Pancreas (tissue), 10 donors: Measurements from ENCODE around the gene UROS. TPM values are rescaled to one million over a fixed set of nuclear protein-coding genes. Genes with fewer than 3 reads are reported as not detected.

Source experiments
- ATAC-seq, 4 donors: fragments of 200-7000 bp; cut with Tn5 transposase; one replicate each; pipeline versions ENCODE4 v1.8.0 to v1.9.1; 2020; ENCODE audit warnings: mild to moderate bottlenecking in 4 of 4, moderate library complexity in 4 of 4
- DNase-seq, 6 donors: peaks; one replicate each; pipeline ENCODE4 v3.0.0-alpha.2; 2020
- FAIRE-seq: peaks from 2 replicates; lab custom pipeline; 2012; peaks lifted over from hg19 to GRCh38; lab: Jason Lieb, UNC
- H3K27ac ChIP-seq, 4 donors: fragments of 200-600 bp; sonication (generic); 1 replicate in 3 of 4; 2 replicates in 1 of 4; pipeline versions ENCODE4 v1.5.0 to v1.8.0; 2020
- H3K27me3 ChIP-seq, 4 donors: fragments of 200-600 bp; one replicate each; pipeline ENCODE4 v1.8.0; 2021
- H3K36me3 ChIP-seq, 3 donors: fragments of 200-600 bp; sonication (generic) in 1 of 3; one replicate each; pipeline versions ENCODE4 v1.5.0 to v1.8.0; 2020 to 2021
- H3K4me1 ChIP-seq, 3 donors: fragments of 200-600 bp; one replicate each; pipeline ENCODE4 v1.8.0; 2021
- H3K4me3 ChIP-seq, 4 donors: fragments of 200-600 bp; sonication (generic) in 2 of 4; one replicate each; pipeline versions ENCODE4 v1.5.0 to v1.8.0; 2020 to 2021
- H3K9me3 ChIP-seq, 4 donors: fragments of 200-600 bp; one replicate each; pipeline ENCODE4 v1.8.0; 2021
- WGBS, 2 donors: extraction: QIAGEN DNeasy Blood & Tissue Kit; methylation state at CpG; one replicate each; pipeline ENCODE4 v1.1.7; 2013; 5-methylcytosine and 5-hydroxymethylcytosine counted together
- intact Hi-C, 3 donors: fragments of 100-400 bp; cut with DNase I; formaldehyde crosslinking; loops; one replicate each; pipeline versions ENCODE4 v1.11.1 to v1.14.2; 2022
- polyA plus RNA-seq, 2 donors: library from polyadenylated mRNA; stranded (reverse); fragments of 200-250 nt; gene quantifications; one replicate each; pipeline ENCODE4 v1.2.3, GENCODE V29; 2013
- total RNA-seq, 6 donors: library from RNA; stranded (reverse); fragmentation: NEBNext Ultra II Directional in 4 of 6; extraction: Animal tissue kit (Norgen Biotek cat#: 25700) in 4 of 6; gene quantifications; one replicate each; pipeline versions ENCODE4 v1.2.1 to v1.2.4, GENCODE V29; 2021 to 2023
- TF ChIP-seq, protein P1 (sequence below), 4 donors: fragments of 200-600 bp; sonication (generic) in 3 of 4; IDR thresholded peaks; one replicate each; pipeline versions ENCODE4 v1.5.0 to v1.8.0; 2021; ENCODE audit warnings: antibody characterized with exemption in 4 of 4
- donor health status: healthy with polysubstance abuse.
- donor health status: DM: no; HTN: no; CAD: no; lungs with moderate emphysema.
- donor health status: DM: no; HTN: no; CAD: no.
- donor health status: control.
- donor health status: control.
- donor health status: Bipolar disorder and iron deficiency.
- donor health status: DM: yes; HTN: yes; CAD: no.
- donor health status: DM: no; HTN: no; CAD: no.
- donor health status: DM: no; HTN: no; CAD: no.
- donor health status: DM: yes; HTN: yes; CAD: no.

UROS gene
- total and polyA plus RNA-seq, 8 donors: 12.8 to 34.4 (median 19.0) TPM

DNA sequence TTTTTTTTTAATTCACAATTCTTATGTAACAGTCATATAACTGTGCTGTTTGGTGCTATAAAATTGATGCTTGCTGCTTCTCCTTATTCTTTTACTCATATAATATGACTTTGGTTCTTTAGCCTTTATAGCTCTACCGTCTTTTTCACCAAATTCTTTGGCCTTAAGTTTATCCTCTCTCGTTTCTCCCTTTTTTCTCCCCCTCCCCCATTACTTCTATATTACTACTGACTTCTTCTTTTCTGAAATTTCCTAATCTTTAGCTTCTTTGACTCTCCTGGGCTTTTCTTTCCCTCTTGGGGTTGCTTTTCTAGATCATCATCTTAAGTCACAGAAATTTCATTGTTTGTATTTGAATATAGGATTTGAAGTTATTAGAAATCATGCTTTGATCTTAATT lies 4.1 kb upstream of the UROS start:
- DNase-seq (no peak), FAIRE-seq (no peak), ATAC-seq (no peak)
- intact Hi-C loops: no loop called here
- Histone ChIP-seq H3K9me3 (no peaks in the 10 kb centered on the region), H3K4me3 (no peak overlapping the region), H3K4me1 (peaks cover 21 to 24% (median 23%) of the 10 kb centered on the region in 3 donors), H3K27ac (no peak overlapping the region), H3K36me3 (peaks cover 0 to 36% (median 21%) of the 10 kb centered on the region in 3 donors), H3K27me3 (no peaks in the 10 kb centered on the region)
- TF ChIP-seq, protein P1, sequence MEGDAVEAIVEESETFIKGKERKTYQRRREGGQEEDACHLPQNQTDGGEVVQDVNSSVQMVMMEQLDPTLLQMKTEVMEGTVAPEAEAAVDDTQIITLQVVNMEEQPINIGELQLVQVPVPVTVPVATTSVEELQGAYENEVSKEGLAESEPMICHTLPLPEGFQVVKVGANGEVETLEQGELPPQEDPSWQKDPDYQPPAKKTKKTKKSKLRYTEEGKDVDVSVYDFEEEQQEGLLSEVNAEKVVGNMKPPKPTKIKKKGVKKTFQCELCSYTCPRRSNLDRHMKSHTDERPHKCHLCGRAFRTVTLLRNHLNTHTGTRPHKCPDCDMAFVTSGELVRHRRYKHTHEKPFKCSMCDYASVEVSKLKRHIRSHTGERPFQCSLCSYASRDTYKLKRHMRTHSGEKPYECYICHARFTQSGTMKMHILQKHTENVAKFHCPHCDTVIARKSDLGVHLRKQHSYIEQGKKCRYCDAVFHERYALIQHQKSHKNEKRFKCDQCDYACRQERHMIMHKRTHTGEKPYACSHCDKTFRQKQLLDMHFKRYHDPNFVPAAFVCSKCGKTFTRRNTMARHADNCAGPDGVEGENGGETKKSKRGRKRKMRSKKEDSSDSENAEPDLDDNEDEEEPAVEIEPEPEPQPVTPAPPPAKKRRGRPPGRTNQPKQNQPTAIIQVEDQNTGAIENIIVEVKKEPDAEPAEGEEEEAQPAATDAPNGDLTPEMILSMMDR (IDR thresholded peaks at IDR 0.05): no peak
- 86 to 93% methylated on average over 2 of the region's 2 CpGs for WGBS, 2 donors

DNA sequence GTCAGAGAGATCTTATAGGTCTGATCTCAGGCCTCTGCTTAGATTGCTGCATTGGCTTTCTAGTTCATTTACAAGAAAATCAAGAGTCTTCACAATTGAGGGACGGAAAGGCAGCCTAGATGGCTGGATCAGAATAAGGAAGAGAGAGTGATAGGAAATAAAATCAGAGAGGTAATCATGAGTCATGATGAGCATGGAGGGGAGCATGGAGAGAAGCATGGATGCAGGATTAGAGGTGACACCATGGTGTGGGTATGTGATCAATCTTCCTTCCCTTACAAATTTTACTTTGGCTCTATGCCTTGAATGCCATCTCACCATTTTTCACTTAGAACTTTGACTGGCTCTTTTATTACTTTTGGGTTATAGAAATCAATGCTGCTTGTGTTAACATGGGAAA lies 1.7 kb upstream of the UROS start:
- Histone ChIP-seq H3K4me1 (peaks cover 23 to 27% (median 24%) of the 10 kb centered on the region in 3 donors), H3K9me3 (no peaks in the 10 kb centered on the region), H3K36me3 (peaks cover 0 to 21% (median 11%) of the 10 kb centered on the region in 3 donors), H3K27ac (no peak overlapping the region), H3K4me3 (peak overlapping the region in 2 of 4 donors; percentile 99), H3K27me3 (no peaks in the 10 kb centered on the region)
- ATAC-seq (no peak), DNase-seq (no peak), FAIRE-seq (no peak)
- 50 to 53% methylated on average over 1 of the region's 1 CpG for WGBS, 2 donors
- intact Hi-C loops: no loop called here
- TF ChIP-seq, protein P1 (IDR thresholded peaks at IDR 0.05): no peak

DNA sequence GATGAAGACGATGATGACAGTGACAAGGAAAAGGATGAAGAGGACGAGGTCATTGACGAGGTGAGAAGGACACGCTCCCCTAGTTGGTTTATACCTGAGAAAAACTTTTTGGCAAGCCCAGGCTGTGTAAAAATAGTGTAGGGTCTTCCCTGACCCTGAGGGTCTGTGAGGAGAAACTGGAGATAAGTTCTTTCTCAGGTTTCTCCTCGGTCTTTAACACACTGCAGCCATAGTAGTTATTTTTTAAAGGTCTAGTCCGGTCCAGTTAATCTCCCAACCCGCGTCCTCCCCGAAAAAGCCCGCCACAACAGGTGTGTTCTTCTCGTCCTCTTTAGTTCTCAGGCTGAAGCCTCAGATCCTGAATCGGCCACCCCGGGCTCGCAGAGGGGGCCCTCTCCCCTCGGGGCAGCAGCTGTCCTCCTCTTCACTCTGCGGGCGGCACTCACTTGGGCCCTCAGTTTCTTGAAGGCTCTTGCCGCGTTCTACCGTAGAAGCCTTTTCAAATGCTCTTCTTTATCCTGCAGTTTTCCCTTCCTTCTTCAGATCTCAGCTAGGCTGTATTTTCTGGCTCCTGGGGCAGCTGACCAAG lies 699 bp upstream of the UROS start:
- DNase-seq: peak in 1 of 6 donors; percentile 59
- intact Hi-C loops: no loop called here
- TF ChIP-seq, protein P1 (IDR thresholded peaks at IDR 0.05): no peak

DNA sequence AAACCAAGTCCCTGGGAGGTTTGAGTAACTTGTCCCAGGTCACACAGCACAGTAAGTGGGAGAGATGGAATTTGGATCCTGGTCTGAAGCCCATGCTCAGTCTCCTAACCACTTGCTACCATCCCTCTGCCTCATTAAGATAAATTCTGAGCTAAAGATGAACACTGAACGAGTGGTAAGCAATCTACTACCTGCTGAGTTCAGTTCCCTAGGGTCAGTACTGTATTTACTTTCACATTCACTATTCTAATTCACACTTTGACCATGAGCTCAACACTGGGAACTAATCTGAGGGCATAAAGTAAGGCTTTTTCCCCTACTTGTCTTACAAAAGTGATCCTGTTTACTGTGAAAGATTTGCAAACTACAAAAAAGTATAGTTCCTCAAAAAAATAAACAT lies 2.4 kb downstream of the UROS start:
- peaks cover 15 to 20% (median 19%) of the 10 kb centered on the region in 3 donors for H3K4me1 ChIP-seq
- intact Hi-C loops: no loop called here
- no peak for ATAC-seq

More for the DNA sequence above, 699 bp upstream of the UROS start:
- H3K36me3 ChIP-seq: peaks cover 0 to 14% (median 9%) of the 10 kb centered on the region in 3 donors
- ATAC-seq (peak; percentile 4 to 6 (median 4)), FAIRE-seq (no peak)
- peak overlapping the region; percentile 82 to 94 (median 90) for H3K27ac ChIP-seq
- H3K4me1 ChIP-seq: peaks cover 23 to 27% (median 24%) of the 10 kb centered on the region in 3 donors
- WGBS, 2 donors: 0% methylated on average over 20 of the region's 20 CpGs
- no peaks in the 10 kb centered on the region for H3K27me3 ChIP-seq
- H3K4me3 ChIP-seq: peak overlapping the region; percentile 89 to 99 (median 97)
- H3K9me3 ChIP-seq: no peaks in the 10 kb centered on the region

More for the DNA sequence above, 2.4 kb downstream of the UROS start:
- FAIRE-seq: no peak
- TF ChIP-seq, protein P1 (IDR thresholded peaks at IDR 0.05): no peak
- Histone ChIP-seq H3K36me3 (no peaks in the 10 kb centered on the region), H3K9me3 (no peaks in the 10 kb centered on the region), H3K27me3 (no peaks in the 10 kb centered on the region), H3K4me3 (no peak overlapping the region), H3K27ac (no peak overlapping the region)
- WGBS, 2 donors: 43 to 54% methylated on average over 1 of the region's 1 CpG
- DNase-seq: no peak
